ENCODE results near the gene FNDC3B.

DNA sequence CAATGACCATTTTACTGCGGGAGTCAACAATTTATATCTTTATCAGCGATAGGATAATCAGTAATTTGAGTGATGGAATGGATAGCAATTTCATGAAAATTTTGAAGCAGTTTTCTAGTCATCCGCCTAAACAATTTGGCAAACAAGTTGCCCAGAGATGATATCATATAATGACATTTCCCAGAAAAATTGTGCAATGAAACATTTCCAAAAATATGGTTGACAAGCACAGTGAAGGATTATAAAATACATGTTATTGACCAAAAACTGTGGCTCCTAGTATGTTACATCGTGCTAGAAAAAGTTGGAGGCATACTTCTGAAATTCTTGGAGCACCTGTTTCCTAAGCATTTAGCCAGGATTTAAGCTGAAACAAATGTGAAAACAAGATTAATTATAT, 263.8 kb downstream of the FNDC3B start:
- TF ChIP-seq SIN3A (IDR thresholded peaks at IDR 0.05; ENCODE audit: borderline replicate concordance, insufficient read depth, low read depth, low read length) (no peak), POLR2AphosphoS5 (IDR thresholded peaks at IDR 0.05; ENCODE audit: low read depth, low read length) (no peak)
- TF ChIP-seq, protein P1, sequence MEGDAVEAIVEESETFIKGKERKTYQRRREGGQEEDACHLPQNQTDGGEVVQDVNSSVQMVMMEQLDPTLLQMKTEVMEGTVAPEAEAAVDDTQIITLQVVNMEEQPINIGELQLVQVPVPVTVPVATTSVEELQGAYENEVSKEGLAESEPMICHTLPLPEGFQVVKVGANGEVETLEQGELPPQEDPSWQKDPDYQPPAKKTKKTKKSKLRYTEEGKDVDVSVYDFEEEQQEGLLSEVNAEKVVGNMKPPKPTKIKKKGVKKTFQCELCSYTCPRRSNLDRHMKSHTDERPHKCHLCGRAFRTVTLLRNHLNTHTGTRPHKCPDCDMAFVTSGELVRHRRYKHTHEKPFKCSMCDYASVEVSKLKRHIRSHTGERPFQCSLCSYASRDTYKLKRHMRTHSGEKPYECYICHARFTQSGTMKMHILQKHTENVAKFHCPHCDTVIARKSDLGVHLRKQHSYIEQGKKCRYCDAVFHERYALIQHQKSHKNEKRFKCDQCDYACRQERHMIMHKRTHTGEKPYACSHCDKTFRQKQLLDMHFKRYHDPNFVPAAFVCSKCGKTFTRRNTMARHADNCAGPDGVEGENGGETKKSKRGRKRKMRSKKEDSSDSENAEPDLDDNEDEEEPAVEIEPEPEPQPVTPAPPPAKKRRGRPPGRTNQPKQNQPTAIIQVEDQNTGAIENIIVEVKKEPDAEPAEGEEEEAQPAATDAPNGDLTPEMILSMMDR (IDR thresholded peaks at IDR 0.05) = no peak
- TF ChIP-seq, protein P2, sequence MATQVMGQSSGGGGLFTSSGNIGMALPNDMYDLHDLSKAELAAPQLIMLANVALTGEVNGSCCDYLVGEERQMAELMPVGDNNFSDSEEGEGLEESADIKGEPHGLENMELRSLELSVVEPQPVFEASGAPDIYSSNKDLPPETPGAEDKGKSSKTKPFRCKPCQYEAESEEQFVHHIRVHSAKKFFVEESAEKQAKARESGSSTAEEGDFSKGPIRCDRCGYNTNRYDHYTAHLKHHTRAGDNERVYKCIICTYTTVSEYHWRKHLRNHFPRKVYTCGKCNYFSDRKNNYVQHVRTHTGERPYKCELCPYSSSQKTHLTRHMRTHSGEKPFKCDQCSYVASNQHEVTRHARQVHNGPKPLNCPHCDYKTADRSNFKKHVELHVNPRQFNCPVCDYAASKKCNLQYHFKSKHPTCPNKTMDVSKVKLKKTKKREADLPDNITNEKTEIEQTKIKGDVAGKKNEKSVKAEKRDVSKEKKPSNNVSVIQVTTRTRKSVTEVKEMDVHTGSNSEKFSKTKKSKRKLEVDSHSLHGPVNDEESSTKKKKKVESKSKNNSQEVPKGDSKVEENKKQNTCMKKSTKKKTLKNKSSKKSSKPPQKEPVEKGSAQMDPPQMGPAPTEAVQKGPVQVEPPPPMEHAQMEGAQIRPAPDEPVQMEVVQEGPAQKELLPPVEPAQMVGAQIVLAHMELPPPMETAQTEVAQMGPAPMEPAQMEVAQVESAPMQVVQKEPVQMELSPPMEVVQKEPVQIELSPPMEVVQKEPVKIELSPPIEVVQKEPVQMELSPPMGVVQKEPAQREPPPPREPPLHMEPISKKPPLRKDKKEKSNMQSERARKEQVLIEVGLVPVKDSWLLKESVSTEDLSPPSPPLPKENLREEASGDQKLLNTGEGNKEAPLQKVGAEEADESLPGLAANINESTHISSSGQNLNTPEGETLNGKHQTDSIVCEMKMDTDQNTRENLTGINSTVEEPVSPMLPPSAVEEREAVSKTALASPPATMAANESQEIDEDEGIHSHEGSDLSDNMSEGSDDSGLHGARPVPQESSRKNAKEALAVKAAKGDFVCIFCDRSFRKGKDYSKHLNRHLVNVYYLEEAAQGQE (IDR thresholded peaks at IDR 0.05; ENCODE audit: insufficient read depth in 1 of 2, low read depth in 2 of 2, low read length in 1 of 2) = no peak
